Bronchial epithelial cell (primary cell): ENCODE measurements around the gene EFNB2. TPM values are rescaled to one million over a fixed set of nuclear protein-coding genes. Genes with fewer than 3 reads are reported as not detected.

ENCODE experiments used
- DNase-seq: peaks from one replicate; pipeline ENCODE4 v3.0.0-alpha.2; 2010; ENCODE audit warnings: low read depth
- FAIRE-seq: peaks from 2 replicates; lab custom pipeline; 2011; peaks lifted over from hg19 to GRCh38; lab: Jason Lieb, UNC
- H3K27me3 ChIP-seq: 2 replicates; pipeline ENCODE4 v1.5.1; 2011; ENCODE audit warnings: low read length; ENCODE audit not compliant: control insufficient read depth, insufficient read depth
- H3K36me3 ChIP-seq: 2 replicates; pipeline ENCODE4 v1.5.1; 2011; ENCODE audit warnings: low read length; ENCODE audit not compliant: control insufficient read depth, insufficient read depth
- H3K4me3 ChIP-seq: 2 replicates; pipeline ENCODE4 v1.5.1; 2011; ENCODE audit warnings: mild to moderate bottlenecking, low read depth, low read length, control low read depth
- total RNA-seq: library from RNA; depleted of rRNA; stranded (reverse); fragments of >200 nt; gene quantifications from 2 replicates; pipeline ENCODE4 v1.2.1, GENCODE V29; 2014
- TF ChIP-seq, protein P1 (sequence below): IDR thresholded peaks from 2 replicates; pipeline ENCODE4 v1.5.1; 2011; ENCODE audit warnings: mild to moderate bottlenecking, moderate library complexity, low read length, control low read depth, inconsistent platforms; ENCODE audit not compliant: insufficient read depth, severe bottlenecking

The EFNB2 gene
- total RNA-seq, 1 donor from 2014 or later: 11.3 TPM

DNA sequence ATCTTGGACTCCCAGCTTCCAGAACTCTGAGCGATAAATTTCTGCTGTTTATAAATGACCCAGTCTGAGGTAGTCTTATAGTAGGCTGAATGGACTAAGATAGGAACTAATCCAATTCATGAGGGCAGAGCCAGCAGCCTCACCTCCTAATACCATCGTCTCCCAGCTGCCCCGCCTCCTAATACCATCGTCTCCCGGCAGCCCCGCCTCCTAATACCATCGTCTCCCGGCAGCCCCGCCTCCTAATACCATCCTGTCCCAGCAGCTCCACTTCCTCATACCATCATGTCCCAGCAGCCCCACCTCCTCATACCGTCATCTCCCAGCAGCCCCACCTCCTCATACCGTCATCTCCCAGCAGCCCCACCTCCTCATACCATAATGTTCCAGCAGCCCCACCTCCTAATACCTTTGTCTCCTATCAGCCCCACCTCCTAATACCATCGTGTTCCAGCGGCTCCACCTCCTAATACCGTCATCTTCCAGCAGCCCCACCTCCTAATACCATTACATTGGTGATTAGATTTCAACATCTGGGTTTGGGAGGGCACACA lies 34.9 kb upstream of the EFNB2 start:
- Histone ChIP-seq H3K4me3 (no peak overlapping the region), H3K36me3 (no peaks in the 10 kb centered on the region), H3K27me3 (no peaks in the 10 kb centered on the region)
- FAIRE-seq (no peak), DNase-seq (peak; percentile 80)
- TF ChIP-seq, protein P1, sequence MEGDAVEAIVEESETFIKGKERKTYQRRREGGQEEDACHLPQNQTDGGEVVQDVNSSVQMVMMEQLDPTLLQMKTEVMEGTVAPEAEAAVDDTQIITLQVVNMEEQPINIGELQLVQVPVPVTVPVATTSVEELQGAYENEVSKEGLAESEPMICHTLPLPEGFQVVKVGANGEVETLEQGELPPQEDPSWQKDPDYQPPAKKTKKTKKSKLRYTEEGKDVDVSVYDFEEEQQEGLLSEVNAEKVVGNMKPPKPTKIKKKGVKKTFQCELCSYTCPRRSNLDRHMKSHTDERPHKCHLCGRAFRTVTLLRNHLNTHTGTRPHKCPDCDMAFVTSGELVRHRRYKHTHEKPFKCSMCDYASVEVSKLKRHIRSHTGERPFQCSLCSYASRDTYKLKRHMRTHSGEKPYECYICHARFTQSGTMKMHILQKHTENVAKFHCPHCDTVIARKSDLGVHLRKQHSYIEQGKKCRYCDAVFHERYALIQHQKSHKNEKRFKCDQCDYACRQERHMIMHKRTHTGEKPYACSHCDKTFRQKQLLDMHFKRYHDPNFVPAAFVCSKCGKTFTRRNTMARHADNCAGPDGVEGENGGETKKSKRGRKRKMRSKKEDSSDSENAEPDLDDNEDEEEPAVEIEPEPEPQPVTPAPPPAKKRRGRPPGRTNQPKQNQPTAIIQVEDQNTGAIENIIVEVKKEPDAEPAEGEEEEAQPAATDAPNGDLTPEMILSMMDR: no peak

DNA sequence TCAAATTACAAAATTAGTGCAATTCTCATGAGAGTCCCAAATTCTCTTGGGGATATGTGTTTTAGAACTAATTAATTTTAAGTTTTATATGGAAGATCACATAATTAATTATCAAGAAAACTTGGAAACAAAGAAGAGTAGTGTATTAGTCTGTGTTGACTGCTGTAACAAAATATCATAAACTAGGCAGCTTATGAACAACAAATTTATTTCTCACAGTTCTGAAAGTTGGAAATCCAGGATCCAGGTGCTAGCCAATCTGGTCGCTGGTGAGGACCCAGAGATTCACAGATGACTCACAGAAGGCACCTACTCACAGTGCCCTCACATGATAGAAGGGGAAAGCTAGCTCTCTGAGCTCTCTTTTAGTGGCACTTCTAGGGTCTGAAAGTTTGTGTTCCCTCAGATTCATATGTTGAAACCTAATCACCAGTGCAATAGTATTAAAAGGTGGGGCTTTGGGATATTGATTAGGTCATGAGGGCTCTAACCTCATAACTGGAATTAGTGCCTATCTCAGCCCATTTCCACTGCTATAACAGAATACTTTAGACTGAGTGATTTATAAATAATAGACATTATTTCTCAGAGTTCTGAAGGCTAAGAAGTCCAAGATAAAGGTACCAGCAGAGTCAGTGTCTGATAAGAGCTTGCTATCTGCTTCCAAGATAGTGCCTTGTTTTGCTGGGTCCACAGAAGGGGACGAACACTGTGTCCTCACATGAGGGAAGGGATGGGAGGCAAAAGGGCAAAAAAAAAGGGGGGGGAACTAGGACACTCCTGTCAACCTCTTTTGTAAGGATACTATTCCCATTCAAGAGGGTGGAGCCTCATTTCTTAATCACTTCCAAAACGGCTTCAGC lies 34.0 kb upstream of the EFNB2 start:
- TF ChIP-seq, protein P1: no peak
- Histone ChIP-seq H3K36me3 (no peaks in the 10 kb centered on the region), H3K27me3 (no peaks in the 10 kb centered on the region), H3K4me3 (no peak overlapping the region)
- FAIRE-seq: no peak
- DNase-seq: peak; percentile 59

DNA sequence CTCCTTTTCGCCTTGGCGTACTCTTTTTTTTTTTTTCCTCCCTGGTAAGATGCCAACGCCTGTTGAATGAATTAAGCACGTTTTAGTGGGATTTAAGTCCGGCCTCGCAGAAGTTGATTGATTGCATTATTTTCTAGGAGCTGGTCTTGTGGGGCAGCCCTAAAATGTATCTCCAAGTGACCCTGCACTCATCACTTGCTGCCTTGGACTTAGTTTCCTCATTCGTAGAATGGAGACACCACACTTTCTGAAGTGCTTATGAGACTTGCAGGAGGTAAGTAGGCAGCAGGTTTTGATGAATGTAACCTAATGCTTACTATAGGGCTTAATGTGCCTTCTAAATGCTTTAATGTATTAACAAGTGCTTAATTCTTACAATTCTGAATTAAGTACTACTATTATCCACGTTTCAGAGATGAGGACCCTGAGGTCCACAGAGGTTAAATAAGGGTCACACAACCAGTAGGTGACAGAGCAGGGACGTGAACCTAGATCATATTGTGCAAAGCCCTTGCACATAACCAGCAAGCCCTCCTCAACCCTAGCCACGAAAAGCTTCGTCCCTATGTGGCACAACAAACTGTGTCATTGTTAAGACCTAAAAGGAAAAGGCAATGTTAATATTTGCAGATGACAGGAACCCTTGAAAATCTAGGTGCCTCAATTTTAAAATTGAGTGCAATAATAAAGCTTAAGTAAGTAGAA lies 33.0 kb upstream of the EFNB2 start:
- TF ChIP-seq, protein P1: no peak
- Histone ChIP-seq H3K27me3 (no peaks in the 10 kb centered on the region), H3K4me3 (peak overlapping the region; percentile 18), H3K36me3 (no peaks in the 10 kb centered on the region)
- FAIRE-seq (no peak), DNase-seq (no peak)

DNA sequence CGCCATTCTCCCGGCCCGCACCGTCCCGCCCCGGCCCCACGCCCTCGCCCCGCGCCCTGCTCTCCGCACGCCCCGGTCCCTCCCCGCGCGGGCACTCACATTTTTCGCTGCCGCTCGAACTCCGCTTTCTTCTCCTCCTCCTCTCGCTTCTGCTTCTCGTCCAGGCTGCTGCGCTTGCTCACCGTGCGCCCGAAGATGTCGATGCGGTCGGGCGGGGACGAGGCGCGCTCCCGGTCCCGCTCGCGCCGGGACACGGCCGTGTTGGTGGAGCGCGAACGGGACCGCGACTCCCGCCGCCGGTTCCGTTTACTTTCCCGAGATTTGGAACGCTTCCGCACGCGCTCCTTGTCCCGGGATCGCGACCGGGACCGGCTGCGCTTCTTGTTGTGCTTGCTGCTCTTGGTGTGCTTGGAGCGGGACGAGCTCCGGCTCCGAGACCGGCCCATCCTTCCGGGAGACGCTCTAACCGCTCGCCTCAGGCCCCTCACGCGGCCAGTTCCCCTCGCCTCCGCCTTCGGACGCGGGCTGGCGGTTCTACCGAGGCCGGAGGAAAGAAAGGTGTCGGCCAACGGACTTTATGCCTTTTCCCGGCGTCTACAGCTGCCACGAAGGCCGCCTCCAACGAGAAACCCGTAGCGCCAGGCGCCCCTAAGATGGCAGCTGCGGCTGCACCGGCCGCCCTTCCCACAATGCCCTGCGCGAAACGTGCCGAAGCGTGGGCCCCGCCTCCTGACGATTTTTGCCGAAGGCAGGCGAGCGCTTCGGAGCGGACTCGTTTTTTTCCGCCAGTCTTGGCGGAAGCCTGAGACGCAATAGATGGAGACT lies 32.2 kb upstream of the EFNB2 start, which contains the start of gene ARGLU1:
TSS of gene ARGLU1 (minus strand) at position 664 of the 825 bp plus-strand sequence. CDS start at position 446, 218 bp downstream.
- DNase-seq (peak; percentile 76), FAIRE-seq (no peak)
- Histone ChIP-seq H3K36me3 (no peaks in the 10 kb centered on the region), H3K27me3 (no peaks in the 10 kb centered on the region), H3K4me3 (peak within 1 kb of the TSS; percentile 92)
- TF ChIP-seq, protein P1: no peak

DNA sequence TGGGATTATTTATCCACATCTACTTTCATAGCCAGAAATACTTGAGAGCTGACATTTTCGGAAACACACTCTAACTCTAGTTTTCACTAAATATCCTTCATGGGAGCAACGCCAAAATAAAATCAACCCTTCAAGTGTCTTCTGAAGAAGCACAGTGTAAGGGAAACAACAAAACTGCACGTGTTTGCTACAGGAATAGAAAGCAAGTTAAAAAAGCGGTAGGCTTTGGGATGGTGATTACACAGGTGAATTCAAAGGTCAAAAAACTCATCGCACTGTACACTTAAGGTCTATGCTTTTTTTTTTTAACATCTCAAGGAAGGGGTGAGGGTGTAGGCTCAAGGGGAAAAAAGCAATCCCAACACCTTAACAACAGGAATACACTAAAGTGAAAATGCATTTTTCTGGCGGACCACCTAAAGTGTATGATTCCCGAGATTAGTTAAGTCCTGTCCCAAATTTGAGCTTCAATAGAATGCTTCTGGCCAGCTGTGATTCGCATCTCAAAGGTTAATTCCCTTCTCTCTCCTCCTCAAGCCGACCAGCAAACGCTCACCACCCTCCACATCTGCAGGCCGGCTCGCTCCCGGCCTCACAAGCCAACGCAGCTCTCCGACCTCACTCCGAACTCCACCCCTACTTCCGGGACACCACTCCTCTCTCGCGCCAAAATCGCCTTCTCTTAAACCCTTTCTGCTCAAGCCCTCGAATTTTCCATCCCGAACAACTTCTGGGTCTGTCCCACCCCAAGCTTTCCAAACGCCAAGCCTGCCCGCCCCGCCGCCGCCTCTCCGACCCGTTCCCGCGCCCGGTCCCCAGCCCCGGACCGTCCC lies 31.4 kb upstream of the EFNB2 start:
- H3K36me3 ChIP-seq: no peaks in the 10 kb centered on the region
- no peaks in the 10 kb centered on the region for H3K27me3 ChIP-seq
- FAIRE-seq (no peak), DNase-seq (peak; percentile 46)
- peak overlapping the region; percentile 92 for H3K4me3 ChIP-seq
- TF ChIP-seq, protein P1: no peak
